MM.1S (cell line): ENCODE measurements around the gene RAB43.

Experiments
- DNase-seq: peaks from one replicate; pipeline ENCODE4 v3.0.0-alpha.2; 2015
- H2AFZ ChIP-seq: fragments of 300-600 bp; sonication (generic); 2 replicates; pipeline ENCODE4 v1.6.0; 2016; ENCODE audit warnings: antibody characterized with exemption, low read length
- H3F3A ChIP-seq: fragments of 300-600 bp; sonication (generic); 2 replicates; pipeline ENCODE4 v1.6.1; 2016; ENCODE audit warnings: mild to moderate bottlenecking, antibody characterized with exemption, low read length, moderate library complexity, mixed read lengths; ENCODE audit not compliant: insufficient read depth
- H3K27ac ChIP-seq: fragments of 300-600 bp; sonication (generic); 2 replicates; pipeline ENCODE4 v1.5.1; 2016; ENCODE audit warnings: mild to moderate bottlenecking, low read length
- H3K27me3 ChIP-seq: fragments of 300-600 bp; sonication (generic); replicated peaks from 2 replicates; pipeline ENCODE4 v1.6.0; 2016; ENCODE audit warnings: low read length; ENCODE audit not compliant: insufficient read depth
- H3K36me3 ChIP-seq: fragments of 300-600 bp; sonication (generic); replicated peaks from 2 replicates; pipeline ENCODE4 v1.6.1; 2016; ENCODE audit warnings: mild to moderate bottlenecking, low read length, mixed read lengths; ENCODE audit not compliant: insufficient read depth
- H3K4me1 ChIP-seq: fragments of 300-600 bp; sonication (generic); 2 replicates; pipeline ENCODE4 v1.6.1; 2016; ENCODE audit warnings: low read length, mixed read lengths
- H3K4me2 ChIP-seq: fragments of 300-600 bp; sonication (generic); 2 replicates; pipeline ENCODE4 v1.6.0; 2016; ENCODE audit warnings: low read depth, low read length
- H3K4me3 ChIP-seq: fragments of 300-600 bp; sonication (generic); 2 replicates; pipeline ENCODE4 v1.5.1; 2016; ENCODE audit warnings: low read length, mixed read lengths
- H3K79me2 ChIP-seq: fragments of 300-600 bp; sonication (generic); 2 replicates; pipeline ENCODE4 v1.6.1; 2016; ENCODE audit warnings: mixed run types, low read length, mixed read lengths
- H3K9ac ChIP-seq: fragments of 300-600 bp; sonication (generic); 2 replicates; pipeline ENCODE4 v1.6.1; 2016; ENCODE audit warnings: low read length, mixed read lengths
- H3K9me2 ChIP-seq: fragments of 300-600 bp; sonication (generic); replicated peaks from 2 replicates; pipeline ENCODE4 v1.6.1; 2016; ENCODE audit warnings: mild to moderate bottlenecking, low read length, mixed read lengths; ENCODE audit not compliant: insufficient read depth
- H3K9me3 ChIP-seq: fragments of 300-600 bp; sonication (generic); replicated peaks from 2 replicates; pipeline ENCODE4 v1.6.1; 2016; ENCODE audit warnings: mild to moderate bottlenecking, low read length, mixed read lengths; ENCODE audit not compliant: insufficient read depth
- H4K20me1 ChIP-seq: fragments of 300-600 bp; sonication (generic); 2 replicates; pipeline ENCODE4 v1.6.1; 2016; ENCODE audit warnings: mild to moderate bottlenecking, low read length, moderate library complexity, mixed read lengths; ENCODE audit not compliant: insufficient read depth
- EZH2 ChIP-seq: fragments of 300-600 bp; sonication (generic); optimal IDR thresholded peaks from 2 replicates; pipeline ENCODE3; 2017; ENCODE audit warnings: low read depth, mild to moderate bottlenecking, antibody characterized with exemption, low read length, mixed read lengths
- EZH2phosphoT487 ChIP-seq: fragments of 300-600 bp; sonication (generic); IDR thresholded peaks from 2 replicates; pipeline ENCODE4 v1.6.1; 2018; ENCODE audit warnings: antibody characterized with exemption, low read length
- TF ChIP-seq, protein P1 (sequence below): fragments of 300-600 bp; sonication (generic); IDR thresholded peaks from 2 replicates; pipeline ENCODE4 v1.5.1; 2016; ENCODE audit warnings: antibody characterized with exemption, low read length, mixed read lengths

The RAB43 gene

DNA sequence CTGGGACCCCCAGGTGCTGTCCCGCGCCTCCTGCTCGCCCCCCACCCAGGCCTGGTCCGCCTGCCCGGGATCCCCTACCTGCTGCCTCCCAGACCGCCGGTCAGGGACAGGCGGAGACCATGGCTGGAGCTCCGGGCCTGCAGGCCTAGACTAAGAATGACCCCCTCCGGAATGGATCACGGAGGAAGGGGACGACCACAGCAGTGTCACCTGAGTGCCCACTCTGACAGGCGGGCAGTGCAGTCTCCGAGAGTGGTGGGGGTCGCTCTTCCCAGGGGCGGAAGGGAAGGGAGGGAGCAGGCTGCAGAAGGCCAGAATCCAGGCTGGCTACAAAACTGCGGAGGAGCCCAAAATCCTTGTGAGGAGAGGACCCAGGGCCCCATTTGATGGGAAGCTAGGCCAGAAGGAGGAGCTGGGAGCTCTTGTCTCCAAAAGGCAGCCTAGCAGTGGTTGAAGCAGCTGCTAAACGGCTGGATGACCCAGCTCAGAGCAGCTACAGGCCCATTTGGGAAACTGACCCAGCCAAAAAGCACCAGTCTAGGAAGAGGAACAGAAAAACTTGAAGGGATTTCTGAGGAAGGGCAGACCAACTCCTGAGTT lies 908 bp upstream of the RAB43 start:
- no peak overlapping the region for H3K9ac ChIP-seq
- 0 out of 2 replicates have a peak overlapping the region, but pooled peaks have one; percentile 9 for H2AFZ ChIP-seq
- TF ChIP-seq, protein P1, sequence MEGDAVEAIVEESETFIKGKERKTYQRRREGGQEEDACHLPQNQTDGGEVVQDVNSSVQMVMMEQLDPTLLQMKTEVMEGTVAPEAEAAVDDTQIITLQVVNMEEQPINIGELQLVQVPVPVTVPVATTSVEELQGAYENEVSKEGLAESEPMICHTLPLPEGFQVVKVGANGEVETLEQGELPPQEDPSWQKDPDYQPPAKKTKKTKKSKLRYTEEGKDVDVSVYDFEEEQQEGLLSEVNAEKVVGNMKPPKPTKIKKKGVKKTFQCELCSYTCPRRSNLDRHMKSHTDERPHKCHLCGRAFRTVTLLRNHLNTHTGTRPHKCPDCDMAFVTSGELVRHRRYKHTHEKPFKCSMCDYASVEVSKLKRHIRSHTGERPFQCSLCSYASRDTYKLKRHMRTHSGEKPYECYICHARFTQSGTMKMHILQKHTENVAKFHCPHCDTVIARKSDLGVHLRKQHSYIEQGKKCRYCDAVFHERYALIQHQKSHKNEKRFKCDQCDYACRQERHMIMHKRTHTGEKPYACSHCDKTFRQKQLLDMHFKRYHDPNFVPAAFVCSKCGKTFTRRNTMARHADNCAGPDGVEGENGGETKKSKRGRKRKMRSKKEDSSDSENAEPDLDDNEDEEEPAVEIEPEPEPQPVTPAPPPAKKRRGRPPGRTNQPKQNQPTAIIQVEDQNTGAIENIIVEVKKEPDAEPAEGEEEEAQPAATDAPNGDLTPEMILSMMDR = no peak
- TF ChIP-seq EZH2phosphoT487 (no peak), EZH2 (no peak)
- peak overlapping the region; percentile 10; the same call in 1 of the 2 replicates for H3K4me2 ChIP-seq
- H3K9me3 ChIP-seq = no peaks in the 10 kb centered on the region
- no peaks in the 10 kb centered on the region for H3K36me3 ChIP-seq
- H4K20me1 ChIP-seq = no peaks in the 10 kb centered on the region
- no peak for DNase-seq
- H3K9me2 ChIP-seq = no peaks in the 10 kb centered on the region
- H3K4me3 ChIP-seq = no peak overlapping the region
- no peaks in the 10 kb centered on the region for H3K27me3 ChIP-seq
- H3F3A ChIP-seq = peaks cover 48% of the 10 kb centered on the region
- H3K4me1 ChIP-seq = peaks cover 34% of the 10 kb centered on the region
- peaks cover 27% of the 10 kb centered on the region for H3K79me2 ChIP-seq
- peak overlapping the region; percentile 35; the same call in 1 of the 2 replicates for H3K27ac ChIP-seq

DNA sequence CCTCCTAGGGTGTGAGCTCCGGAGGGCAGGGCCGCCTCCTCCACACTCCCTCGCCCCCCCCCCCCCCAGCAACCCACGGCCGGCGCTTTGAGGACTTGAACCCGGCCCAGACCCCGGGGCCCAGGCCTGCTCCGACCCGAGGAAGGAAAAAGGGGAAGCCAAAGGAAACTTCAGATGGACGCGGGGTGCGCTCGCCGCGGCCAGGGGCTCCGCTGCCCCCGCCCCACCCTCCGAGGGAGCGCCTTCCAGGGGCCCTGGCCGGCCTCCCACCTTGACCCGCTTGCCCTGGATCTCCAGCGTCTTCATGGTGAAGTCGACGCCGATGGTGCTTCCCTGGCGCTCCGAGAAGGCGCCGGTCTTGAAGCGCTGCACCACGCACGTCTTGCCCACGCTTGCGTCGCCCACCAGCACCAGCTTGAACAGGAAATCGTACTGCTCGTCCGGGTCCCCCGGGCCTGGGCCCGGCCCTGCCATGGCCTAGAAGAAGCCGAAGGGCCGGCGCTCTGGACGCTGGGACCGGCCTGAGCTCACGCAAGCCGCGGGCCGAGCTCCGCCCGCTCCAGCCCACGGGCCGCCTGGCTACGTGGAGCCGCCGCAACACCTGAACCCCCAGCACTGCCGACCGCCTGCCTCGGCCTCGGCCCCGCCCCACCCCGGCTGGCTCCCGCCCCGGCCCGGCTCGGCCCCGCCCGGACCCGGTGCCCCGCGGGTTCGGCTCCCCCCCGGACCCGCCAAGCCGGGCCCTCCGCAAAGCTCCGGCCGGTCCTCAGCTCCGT lies 400 bp downstream of the RAB43 start:
- no peaks in the 10 kb centered on the region for H3K9me3 ChIP-seq
- TF ChIP-seq, protein P1 = no peak
- TF ChIP-seq EZH2 (no peak), EZH2phosphoT487 (no peak)
- peaks cover 48% of the 10 kb centered on the region for H3F3A ChIP-seq
- H3K27me3 ChIP-seq = no peaks in the 10 kb centered on the region
- H3K9me2 ChIP-seq = no peaks in the 10 kb centered on the region
- no peaks in the 10 kb centered on the region for H4K20me1 ChIP-seq
- H3K79me2 ChIP-seq = peaks cover 40% of the 10 kb centered on the region
- peak overlapping the region; percentile 88 for H3K9ac ChIP-seq
- peak overlapping the region; percentile 96 for H3K27ac ChIP-seq
- H3K36me3 ChIP-seq = no peaks in the 10 kb centered on the region
- H3K4me2 ChIP-seq = peak overlapping the region; percentile 72
- H3K4me1 ChIP-seq = peaks cover 44% of the 10 kb centered on the region
- H3K4me3 ChIP-seq = peak overlapping the region; percentile 70
- peak overlapping the region; percentile 17; the same call in 1 of the 2 replicates for H2AFZ ChIP-seq
- DNase-seq = no peak

DNA sequence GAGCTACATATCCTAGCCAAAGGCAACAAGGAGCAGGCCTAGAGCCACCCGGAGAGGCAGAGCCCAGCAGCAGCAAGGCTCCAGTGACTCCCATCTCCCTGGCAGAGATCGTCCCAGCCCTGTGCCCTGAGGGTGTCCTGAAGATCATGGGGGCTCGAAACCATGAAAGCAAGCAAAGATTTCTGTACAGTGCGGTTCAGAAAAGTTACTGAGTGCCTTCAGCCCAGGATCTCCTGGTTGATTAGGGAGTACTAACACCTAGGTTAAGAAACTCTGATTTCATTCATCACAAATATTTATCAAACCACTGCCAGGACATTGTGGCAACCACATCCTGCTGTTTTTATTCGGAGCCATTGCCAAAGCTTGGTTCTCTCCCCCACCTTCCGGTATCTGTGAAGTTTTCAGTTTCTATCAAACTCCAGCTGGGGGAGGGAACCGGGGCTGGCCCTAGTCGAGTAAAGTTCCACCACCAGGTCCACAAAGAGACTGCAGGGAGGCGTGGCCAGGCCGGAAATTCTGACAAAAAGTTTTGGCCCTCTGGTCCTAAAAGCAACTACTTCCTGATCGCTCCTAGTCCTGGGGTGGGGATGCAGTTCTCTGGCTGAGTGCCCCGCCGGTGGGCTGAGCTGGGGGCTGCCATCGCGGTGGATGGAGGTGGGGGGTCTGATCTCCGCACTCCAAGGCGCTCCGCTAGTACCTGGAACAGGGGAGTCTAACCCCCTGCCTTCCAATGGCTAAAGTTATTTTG lies 1.2 kb downstream of the RAB43 start:
- peaks cover 46% of the 10 kb centered on the region for H3K4me1 ChIP-seq
- H3K9ac ChIP-seq = peak overlapping the region; percentile 88
- no peaks in the 10 kb centered on the region for H3K9me2 ChIP-seq
- peak; percentile 99 for DNase-seq
- H3K4me3 ChIP-seq = peak overlapping the region; percentile 70
- H3K79me2 ChIP-seq = peaks cover 48% of the 10 kb centered on the region
- peak overlapping the region; percentile 96 for H3K27ac ChIP-seq
- no peaks in the 10 kb centered on the region for H3K27me3 ChIP-seq
- no peaks in the 10 kb centered on the region for H4K20me1 ChIP-seq
- peak overlapping the region; percentile 99 for H3K4me2 ChIP-seq
- TF ChIP-seq, protein P1 = peak; percentile 28; the same call in 1 of the 2 replicates
- TF ChIP-seq EZH2 = no peak
- no peaks in the 10 kb centered on the region for H3K36me3 ChIP-seq
- H2AFZ ChIP-seq = no peak overlapping the region
- peaks cover 46% of the 10 kb centered on the region for H3F3A ChIP-seq
- H3K9me3 ChIP-seq = no peaks in the 10 kb centered on the region
